GM23248 (cell line): ENCODE results near the gene SLC8A2. TPM values are rescaled to one million over a fixed set of nuclear protein-coding genes. Genes with fewer than 3 reads are reported as not detected.

Source experiments
- DNase-seq: peaks from one replicate; pipeline ENCODE4 v3.0.0-alpha.2; 2015
- H2AFZ ChIP-seq: fragments of 200-600 bp; sonication (generic); 2 replicates; pipeline ENCODE4 v1.6.1; 2016; ENCODE audit warnings: antibody characterized with exemption
- H3F3A ChIP-seq: fragments of 200-600 bp; sonication (generic); 2 replicates; pipeline ENCODE4 v1.6.1; 2016; ENCODE audit warnings: mild to moderate bottlenecking, antibody characterized with exemption, mixed run types; ENCODE audit not compliant: insufficient read depth
- H3K27ac ChIP-seq: fragments of 200-600 bp; sonication (generic); 2 replicates; pipeline ENCODE4 v1.5.1; 2016; ENCODE audit warnings: mild to moderate bottlenecking
- H3K27me3 ChIP-seq: fragments of 200-600 bp; sonication (generic); replicated peaks from 2 replicates; pipeline ENCODE4 v1.6.1; 2016; ENCODE audit warnings: mild to moderate bottlenecking; ENCODE audit not compliant: insufficient read depth
- H3K36me3 ChIP-seq: fragments of 200-600 bp; sonication (generic); 2 replicates; pipeline ENCODE4 v1.6.1; 2016; ENCODE audit warnings: low read depth, mild to moderate bottlenecking
- H3K4me1 ChIP-seq: fragments of 200-600 bp; sonication (generic); 2 replicates; pipeline ENCODE4 v1.6.1; 2016; ENCODE audit warnings: mild to moderate bottlenecking; ENCODE audit not compliant: insufficient read depth
- H3K4me2 ChIP-seq: fragments of 200-600 bp; sonication (generic); one replicate; pipeline ENCODE4 v1.6.1; 2016; ENCODE audit warnings: mild to moderate bottlenecking; ENCODE audit not compliant: unreplicated experiment
- H3K4me3 ChIP-seq: fragments of 200-600 bp; sonication (generic); 2 replicates; pipeline ENCODE4 v1.5.1; 2016; ENCODE audit warnings: mild to moderate bottlenecking
- H3K79me2 ChIP-seq: fragments of 200-600 bp; sonication (generic); 2 replicates; pipeline ENCODE4 v1.6.1; 2016; ENCODE audit warnings: mild to moderate bottlenecking; ENCODE audit not compliant: insufficient read depth
- H3K9ac ChIP-seq: fragments of 200-600 bp; sonication (generic); 2 replicates; pipeline ENCODE4 v1.6.1; 2016; ENCODE audit warnings: mild to moderate bottlenecking
- H3K9me2 ChIP-seq: fragments of 200-600 bp; sonication (generic); 2 replicates; pipeline ENCODE4 v1.6.1; 2016; ENCODE audit warnings: mixed run types, mild to moderate bottlenecking, moderate library complexity; ENCODE audit not compliant: insufficient read depth
- H3K9me3 ChIP-seq: fragments of 200-600 bp; sonication (generic); one replicate; pipeline ENCODE4 v1.6.1; 2017; ENCODE audit warnings: low read depth
- H4K20me1 ChIP-seq: fragments of 200-600 bp; sonication (generic); 2 replicates; pipeline ENCODE4 v1.6.0; 2016; ENCODE audit not compliant: insufficient read depth
- EZH2 ChIP-seq: fragments of 200-600 bp; sonication (generic); IDR thresholded peaks from 2 replicates; pipeline ENCODE4 v1.6.1; 2018; ENCODE audit warnings: antibody characterized with exemption, mild to moderate bottlenecking; ENCODE audit not compliant: insufficient read depth, poor library complexity, severe bottlenecking
- EZH2phosphoT487 ChIP-seq: fragments of 200-600 bp; sonication (generic); IDR thresholded peaks from 2 replicates; pipeline ENCODE4 v1.6.1; 2018; ENCODE audit warnings: antibody characterized with exemption, moderate library complexity, mild to moderate bottlenecking, low read depth; ENCODE audit not compliant: insufficient read depth
- WGBS, 2 experiments: methylation state at CpG; one replicate each; pipeline ENCODE4 v1.1.6; 2015 to 2017; ENCODE audit warnings: low lambda C conversion rate in 2 of 2, low coverage in 1 of 2; ENCODE audit errors: missing lambda C conversion rate in 2 of 2; 5-methylcytosine and 5-hydroxymethylcytosine counted together
- in situ Hi-C: fragments of 300-500 bp; cut with MboI; formaldehyde crosslinking; loops from 2 replicates; pipeline ENCODE4 v1.15.0; 2020
- polyA plus RNA-seq: library from polyadenylated mRNA; unstranded; fragments of >200 nt; fragmentation: Nextera tagmentation; extraction: Ambion mirVana; gene quantifications from 2 replicates; pipeline ENCODE4 v1.2.1, GENCODE V29; 2016
- total RNA-seq: library from RNA; depleted of rRNA; stranded (reverse); fragments of >200 nt; shearing (Covaris generic); gene quantifications from 2 replicates; pipeline ENCODE4 v1.2.3, GENCODE V29; 2014

SLC8A2 gene
- total and polyA plus RNA-seq, 2 experiments from 2014 or later = not detected

GRCh38 chr19:47458672-47459071, 13.0 kb downstream of the SLC8A2 start:
- 10 to 11% methylated on average over 4 to 5 of the region's 5 CpGs for WGBS, 2 experiments

GRCh38 chr19:47456721-47457474, 14.8 kb downstream of the SLC8A2 start:
- in situ Hi-C loops = no loop called here
- Histone ChIP-seq H3F3A (no peaks in the 10 kb centered on the region), H3K9me2 (no peaks in the 10 kb centered on the region), H3K9ac (no peak overlapping the region), H3K4me3 (no peak overlapping the region), H3K27me3 (peaks cover 72% of the 10 kb centered on the region), H3K4me1 (no peaks in the 10 kb centered on the region), H3K9me3 (no peaks in the 10 kb centered on the region), H4K20me1 (no peaks in the 10 kb centered on the region), H2AFZ (no peak overlapping the region), H3K79me2 (no peaks in the 10 kb centered on the region), H3K27ac (no peak overlapping the region), H3K36me3 (no peaks in the 10 kb centered on the region), H3K4me2 (no peak overlapping the region)
- TF ChIP-seq EZH2 = no peak
- TF ChIP-seq EZH2phosphoT487 = no peak
- 16 to 27% methylated on average over 56 to 67 of the region's 77 CpGs for WGBS, 2 experiments
- peak; percentile 38 for DNase-seq

More at GRCh38 chr19:47458672-47459071, 13.0 kb downstream of the SLC8A2 start:
- H3K79me2 ChIP-seq = no peaks in the 10 kb centered on the region
- in situ Hi-C loops = no loop called here
- no peaks in the 10 kb centered on the region for H3K9me2 ChIP-seq
- H3K4me2 ChIP-seq = no peak overlapping the region
- DNase-seq = no peak
- H3K36me3 ChIP-seq = no peaks in the 10 kb centered on the region
- H3K27me3 ChIP-seq = peaks cover 65% of the 10 kb centered on the region
- H3K4me3 ChIP-seq = no peak overlapping the region
- H3K9ac ChIP-seq = no peak overlapping the region
- no peaks in the 10 kb centered on the region for H4K20me1 ChIP-seq
- H3K9me3 ChIP-seq = no peaks in the 10 kb centered on the region
- TF ChIP-seq EZH2phosphoT487 (no peak), EZH2 (peak; percentile 45)
- no peaks in the 10 kb centered on the region for H3F3A ChIP-seq
- H3K27ac ChIP-seq = no peak overlapping the region
- H3K4me1 ChIP-seq = no peaks in the 10 kb centered on the region
- H2AFZ ChIP-seq = no peak overlapping the region

- Histone ChIP-seq H3K36me3 (no peaks in the 10 kb centered on the region), H2AFZ (no peak overlapping the region), H3K9me2 (no peaks in the 10 kb centered on the region), H4K20me1 (no peaks in the 10 kb centered on the region), H3K27ac (no peak overlapping the region), H3K9ac (no peak overlapping the region), H3K4me1 (no peaks in the 10 kb centered on the region), H3K79me2 (no peaks in the 10 kb centered on the region), H3K4me3 (no peak overlapping the region), H3K9me3 (no peaks in the 10 kb centered on the region), H3F3A (no peaks in the 10 kb centered on the region), H3K4me2 (no peak overlapping the region), H3K27me3 (peaks cover 73% of the 10 kb centered on the region)
- 63 to 71% methylated on average over 7 of the region's 7 CpGs for WGBS, 2 experiments
- in situ Hi-C loops = no loop called here
- no peak for DNase-seq
- TF ChIP-seq EZH2phosphoT487 = no peak
- TF ChIP-seq EZH2 = no peak
Measured at GRCh38 chr19:47450478-47450877, 21.2 kb downstream of the SLC8A2 start.

DNA sequence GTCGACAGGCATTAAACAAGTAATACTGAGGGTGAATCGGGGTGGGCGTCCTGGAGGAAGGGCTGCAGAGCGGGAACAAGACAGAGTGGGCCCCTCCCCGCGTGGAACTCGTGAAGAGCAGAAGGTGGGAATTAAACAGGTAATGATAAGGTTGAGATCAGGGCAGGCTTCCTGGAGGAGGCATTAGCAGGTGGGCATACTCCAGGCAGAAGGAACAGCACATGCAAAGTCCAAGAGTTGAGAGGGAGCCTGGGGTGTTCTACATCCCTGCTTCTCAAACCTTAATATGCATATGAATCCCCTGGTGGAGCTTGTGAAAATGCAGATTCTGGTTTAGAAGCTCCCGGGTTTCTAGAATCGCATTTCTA, 23.3 kb downstream of the SLC8A2 start:
- no peak overlapping the region for H3K27ac ChIP-seq

More for the DNA sequence above, 23.3 kb downstream of the SLC8A2 start:
- Histone ChIP-seq H3K4me3 (no peak overlapping the region), H3K4me2 (no peak overlapping the region), H3K79me2 (no peaks in the 10 kb centered on the region), H3K27me3 (peaks cover 77% of the 10 kb centered on the region), H3K9me3 (no peaks in the 10 kb centered on the region), H4K20me1 (no peaks in the 10 kb centered on the region), H3F3A (no peaks in the 10 kb centered on the region), H3K9me2 (no peaks in the 10 kb centered on the region), H3K9ac (no peak overlapping the region), H3K36me3 (no peaks in the 10 kb centered on the region), H2AFZ (no peak overlapping the region), H3K4me1 (no peaks in the 10 kb centered on the region)
- DNase-seq = no peak
- TF ChIP-seq EZH2 = no peak
- TF ChIP-seq EZH2phosphoT487 = no peak
- WGBS, 2 experiments = 28 to 29% methylated on average over 9 of the region's 9 CpGs
- in situ Hi-C loops = no loop called here
